MM.1S (cell line): ENCODE results near the gene FGF4.

Source experiments
- CTCF ChIP-seq: fragments of 300-600 bp; sonication (generic); IDR thresholded peaks from 2 replicates; pipeline ENCODE4 v1.5.1; 2016; ENCODE audit warnings: antibody characterized with exemption, low read length, mixed read lengths
- EZH2 ChIP-seq: fragments of 300-600 bp; sonication (generic); optimal IDR thresholded peaks from 2 replicates; pipeline ENCODE3; 2017; ENCODE audit warnings: low read depth, mild to moderate bottlenecking, antibody characterized with exemption, low read length, mixed read lengths
- EZH2phosphoT487 ChIP-seq: fragments of 300-600 bp; sonication (generic); IDR thresholded peaks from 2 replicates; pipeline ENCODE4 v1.6.1; 2018; ENCODE audit warnings: antibody characterized with exemption, low read length

GRCh38 chr11:69791276-69792180 lies 16.4 kb upstream of the FGF4 start:
- TF ChIP-seq CTCF (no peak), EZH2phosphoT487 (no peak), EZH2 (no peak)
